ENCODE data around the gene CABLES2. TPM values are rescaled to one million over a fixed set of nuclear protein-coding genes. Genes with fewer than 3 reads are reported as not detected.

The CABLES2 gene
- total RNA-seq, 6 experiments from 2014 or later, result 1.4 to 2.9 (median 2.5) TPM

- H3K27ac ChIP-seq, result no peak overlapping the region
- WGBS (ENCODE audit: insufficient coverage, low coverage, low lambda C conversion rate, missing lambda C conversion rate), result 96% methylated on average over 5 of the region's 24 CpGs
- intact Hi-C loops (cut with DNase I), result no loop called here
- H3K4me3 ChIP-seq, result no peak overlapping the region
- H3K36me3 ChIP-seq, result no peaks in the 10 kb centered on the region
- H3K4me1 ChIP-seq, result no peaks in the 10 kb centered on the region
- no peak for DNase-seq
- H3K27me3 ChIP-seq, result no peaks in the 10 kb centered on the region
- TF ChIP-seq, protein P1, sequence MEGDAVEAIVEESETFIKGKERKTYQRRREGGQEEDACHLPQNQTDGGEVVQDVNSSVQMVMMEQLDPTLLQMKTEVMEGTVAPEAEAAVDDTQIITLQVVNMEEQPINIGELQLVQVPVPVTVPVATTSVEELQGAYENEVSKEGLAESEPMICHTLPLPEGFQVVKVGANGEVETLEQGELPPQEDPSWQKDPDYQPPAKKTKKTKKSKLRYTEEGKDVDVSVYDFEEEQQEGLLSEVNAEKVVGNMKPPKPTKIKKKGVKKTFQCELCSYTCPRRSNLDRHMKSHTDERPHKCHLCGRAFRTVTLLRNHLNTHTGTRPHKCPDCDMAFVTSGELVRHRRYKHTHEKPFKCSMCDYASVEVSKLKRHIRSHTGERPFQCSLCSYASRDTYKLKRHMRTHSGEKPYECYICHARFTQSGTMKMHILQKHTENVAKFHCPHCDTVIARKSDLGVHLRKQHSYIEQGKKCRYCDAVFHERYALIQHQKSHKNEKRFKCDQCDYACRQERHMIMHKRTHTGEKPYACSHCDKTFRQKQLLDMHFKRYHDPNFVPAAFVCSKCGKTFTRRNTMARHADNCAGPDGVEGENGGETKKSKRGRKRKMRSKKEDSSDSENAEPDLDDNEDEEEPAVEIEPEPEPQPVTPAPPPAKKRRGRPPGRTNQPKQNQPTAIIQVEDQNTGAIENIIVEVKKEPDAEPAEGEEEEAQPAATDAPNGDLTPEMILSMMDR (IDR thresholded peaks at IDR 0.05), result no peak
- H3K9me3 ChIP-seq, result no peaks in the 10 kb centered on the region
- no peak for ATAC-seq
These were observed 14.0 kb upstream of the CABLES2 start for GRCh38 chr20:62420846-62421715.

DNA sequence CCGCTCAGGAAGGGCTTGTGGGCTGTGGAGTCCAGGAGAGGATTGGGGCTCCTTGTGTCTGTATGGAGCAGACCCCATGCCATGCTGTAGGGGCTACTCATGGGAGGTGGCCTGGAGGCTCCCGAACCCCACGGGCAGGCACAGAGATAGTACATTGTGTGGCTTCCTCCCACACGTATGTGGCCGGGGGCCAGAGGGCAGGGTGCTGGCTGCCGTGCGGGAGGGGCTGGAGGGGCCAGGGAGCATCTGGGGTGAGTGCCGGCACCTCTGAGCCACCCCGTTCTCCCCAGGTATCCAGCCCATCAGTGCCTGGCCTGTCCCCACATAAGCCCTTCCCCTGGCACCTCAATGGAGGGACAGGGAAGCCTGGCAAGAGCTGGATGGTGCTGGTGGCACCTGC is 12.7 kb upstream of the CABLES2 start:
- intact Hi-C loops (cut with DNase I), result loop anchor here in 1 of 2 donors (10.0 kb wide), 1 partner anchor 365 kb away; no protein-coding TSS in a partner anchor
- no peaks in the 10 kb centered on the region for H3K4me1 ChIP-seq
- WGBS (ENCODE audit: insufficient coverage, low coverage, low lambda C conversion rate, missing lambda C conversion rate), result no CpG with 5 or more reads among the region's 9 CpGs
- H3K27me3 ChIP-seq, result no peaks in the 10 kb centered on the region
- no peak overlapping the region for H3K4me3 ChIP-seq
- ATAC-seq (no peak), DNase-seq (no peak)
- H3K27ac ChIP-seq, result no peak overlapping the region
- H3K9me3 ChIP-seq, result no peaks in the 10 kb centered on the region
- TF ChIP-seq, protein P1 (IDR thresholded peaks at IDR 0.05), result no peak
- no peak for TF ChIP-seq POLR2A (IDR thresholded peaks at IDR 0.05)
- no peaks in the 10 kb centered on the region for H3K36me3 ChIP-seq

- H3K4me1 ChIP-seq, result no peaks in the 10 kb centered on the region
- no peak overlapping the region for H3K4me3 ChIP-seq
- DNase-seq, result no peak
- no peaks in the 10 kb centered on the region for H3K9me3 ChIP-seq
- no peaks in the 10 kb centered on the region for H3K36me3 ChIP-seq
- no peak for TF ChIP-seq POLR2A (IDR thresholded peaks at IDR 0.05)
- TF ChIP-seq, protein P1 (IDR thresholded peaks at IDR 0.05), result no peak
- WGBS (ENCODE audit: insufficient coverage, low coverage, low lambda C conversion rate, missing lambda C conversion rate), result no CpG with 5 or more reads among the region's 19 CpGs
- H3K27me3 ChIP-seq, result no peaks in the 10 kb centered on the region
- no peak for ATAC-seq
- H3K27ac ChIP-seq, result no peak overlapping the region
- intact Hi-C loops (cut with DNase I), result loop anchor here in 1 of 2 donors (10.0 kb wide), 1 partner anchor 366 kb away; no protein-coding TSS in a partner anchor
These were observed 11.8 kb upstream of the CABLES2 start for GRCh38 chr20:62418709-62419487.

DNA sequence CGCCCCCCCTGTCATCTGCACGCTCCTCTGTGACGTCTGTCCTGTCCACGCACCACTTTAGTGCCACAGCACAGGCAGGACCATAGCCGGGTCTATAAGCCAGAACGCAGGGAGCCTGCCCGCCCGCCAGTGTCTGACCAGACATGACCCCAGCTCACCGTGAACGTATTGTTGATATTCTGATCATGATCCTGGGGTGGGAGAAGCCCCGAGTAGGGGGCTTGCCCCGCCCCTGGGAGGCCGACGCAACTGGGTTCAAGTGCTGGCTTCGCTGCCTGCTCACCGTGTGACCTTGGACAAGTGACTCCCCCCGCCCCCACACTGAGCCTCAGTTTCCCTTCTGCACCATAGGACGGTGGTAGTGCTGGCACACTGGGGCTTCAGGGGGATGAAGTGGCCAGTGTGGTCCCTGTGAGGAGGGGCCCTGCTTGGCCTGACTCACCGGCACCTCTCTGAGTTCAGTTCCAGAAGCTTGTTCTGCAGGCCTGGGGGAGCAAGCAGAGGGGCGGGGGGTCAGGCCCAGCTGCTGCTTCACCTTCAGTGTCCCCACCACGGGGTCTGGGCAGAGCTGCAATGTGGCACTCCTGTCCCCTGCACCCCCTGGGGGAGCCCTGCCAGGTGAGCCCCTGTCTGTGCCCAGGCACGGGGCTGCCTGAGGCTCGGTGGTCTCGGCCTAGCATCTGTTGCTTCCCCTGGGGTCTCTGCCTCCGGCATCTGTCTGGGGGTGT is 11.1 kb upstream of the CABLES2 start:
- ATAC-seq (no peak), DNase-seq (no peak)
- no peak overlapping the region for H3K27ac ChIP-seq
- H3K27me3 ChIP-seq, result no peaks in the 10 kb centered on the region
- no peaks in the 10 kb centered on the region for H3K9me3 ChIP-seq
- H3K4me1 ChIP-seq, result no peaks in the 10 kb centered on the region
- WGBS (ENCODE audit: insufficient coverage, low coverage, low lambda C conversion rate, missing lambda C conversion rate), result 67% methylated on average over 8 of the region's 25 CpGs
- H3K4me3 ChIP-seq, result no peak overlapping the region
- H3K36me3 ChIP-seq, result no peaks in the 10 kb centered on the region
- intact Hi-C loops (cut with DNase I), result loop anchor here in 1 of 2 donors (10.0 kb wide), 1 partner anchor 367 kb away; no protein-coding TSS in a partner anchor
- TF ChIP-seq, protein P1 (IDR thresholded peaks at IDR 0.05), result no peak
- TF ChIP-seq POLR2A (IDR thresholded peaks at IDR 0.05), result no peak
